ENCODE results near the gene BPIFB1. TPM values are rescaled to one million over a fixed set of nuclear protein-coding genes. Genes with fewer than 3 reads are reported as not detected.

The BPIFB1 gene
- polyA plus RNA-seq, 1 donor (not counting 4 experiments of a cell fraction or from before 2014, with no cell fraction given): not detected

GRCh38 chr20:33349493-33349892 is 66.5 kb downstream of the BPIFB1 start:
- Histone ChIP-seq H2AFZ (ENCODE audit: control insufficient read depth, low read length) (no peak overlapping the region), H3K27ac (ENCODE audit: control insufficient read depth, insufficient read depth, low read length) (no peak overlapping the region), H3K27me3 (ENCODE audit: control insufficient read depth, extremely low read depth, insufficient read depth, low read length) (no peaks in the 10 kb centered on the region), H3K4me3 (ENCODE audit: control insufficient read depth in 2 of 3, extremely low read depth in 1 of 3, insufficient read depth in 2 of 3, low read depth in 1 of 3, low read length in 3 of 3) (no peak overlapping the region), H3K4me2 (ENCODE audit: control insufficient read depth, extremely low read depth, insufficient read depth, low read depth, low read length) (no peak overlapping the region), H3K79me2 (ENCODE audit: control insufficient read depth, insufficient read depth, low read length) (no peaks in the 10 kb centered on the region), H3K9me1 (ENCODE audit: control insufficient read depth, extremely low read depth, insufficient read depth, low read length) (no peaks in the 10 kb centered on the region), H3K4me1 (ENCODE audit: control insufficient read depth, extremely low read depth, insufficient read depth, low read length) (no peaks in the 10 kb centered on the region), H3K36me3 (ENCODE audit: control insufficient read depth in 2 of 2, extremely low read depth in 1 of 2, insufficient read depth in 2 of 2, low read length in 2 of 2) (no peaks in the 10 kb centered on the region), H3K9ac (ENCODE audit: control insufficient read depth, extremely low read depth, insufficient read depth, low read length) (no peak overlapping the region), H3K9me3 (ENCODE audit: control insufficient read depth, low read depth, low read length) (no peaks in the 10 kb centered on the region), H4K20me1 (ENCODE audit: control insufficient read depth, extremely low read depth, insufficient read depth, low read length) (no peaks in the 10 kb centered on the region)
- no peak for TF ChIP-seq CTCF (optimal IDR thresholded peaks at IDR 0.05 in 1 of 3, IDR thresholded peaks at IDR 0.05 in 1 of 3, conservative IDR thresholded peaks at IDR 0.05 in 1 of 3; ENCODE audit: extremely low read depth in 1 of 3, insufficient read depth in 2 of 3, low read length in 3 of 3)
- TF ChIP-seq EZH2 (IDR thresholded peaks at IDR 0.05; ENCODE audit: low read length): no peak
- dilution Hi-C loops (cut with MboI; ENCODE audit: extremely low pct_ligation_motif_present, low sequenced_read_pairs): no loop called here
- FAIRE-seq (no peak), DNase-seq (ENCODE audit: low read depth, low spot score) (no peak)

GRCh38 chr20:33351696-33352095 is 68.7 kb downstream of the BPIFB1 start:
- no peaks in the 10 kb centered on the region for H3K9me1 ChIP-seq (ENCODE audit: control insufficient read depth, extremely low read depth, insufficient read depth, low read length)
- H4K20me1 ChIP-seq (ENCODE audit: control insufficient read depth, extremely low read depth, insufficient read depth, low read length): no peaks in the 10 kb centered on the region
- no peaks in the 10 kb centered on the region for H3K27me3 ChIP-seq (ENCODE audit: control insufficient read depth, extremely low read depth, insufficient read depth, low read length)
- no peaks in the 10 kb centered on the region for H3K9me3 ChIP-seq (ENCODE audit: control insufficient read depth, low read depth, low read length)
- TF ChIP-seq CTCF (optimal IDR thresholded peaks at IDR 0.05 in 1 of 3, IDR thresholded peaks at IDR 0.05 in 1 of 3, conservative IDR thresholded peaks at IDR 0.05 in 1 of 3; ENCODE audit: extremely low read depth in 1 of 3, insufficient read depth in 2 of 3, low read length in 3 of 3) (no peak), EZH2 (IDR thresholded peaks at IDR 0.05; ENCODE audit: low read length) (no peak)
- no peaks in the 10 kb centered on the region for H3K36me3 ChIP-seq (ENCODE audit: control insufficient read depth in 2 of 2, extremely low read depth in 1 of 2, insufficient read depth in 2 of 2, low read length in 2 of 2)
- no peaks in the 10 kb centered on the region for H3K79me2 ChIP-seq (ENCODE audit: control insufficient read depth, insufficient read depth, low read length)
- H3K27ac ChIP-seq (ENCODE audit: control insufficient read depth, insufficient read depth, low read length): no peak overlapping the region
- H3K9ac ChIP-seq (ENCODE audit: control insufficient read depth, extremely low read depth, insufficient read depth, low read length): no peak overlapping the region
- H3K4me2 ChIP-seq (ENCODE audit: control insufficient read depth, extremely low read depth, insufficient read depth, low read depth, low read length): no peak overlapping the region
- no peak overlapping the region for H3K4me3 ChIP-seq (ENCODE audit: control insufficient read depth in 2 of 3, extremely low read depth in 1 of 3, insufficient read depth in 2 of 3, low read depth in 1 of 3, low read length in 3 of 3)
- dilution Hi-C loops (cut with MboI; ENCODE audit: extremely low pct_ligation_motif_present, low sequenced_read_pairs): no loop called here
- H3K4me1 ChIP-seq (ENCODE audit: control insufficient read depth, extremely low read depth, insufficient read depth, low read length): no peaks in the 10 kb centered on the region
- FAIRE-seq: no peak
- DNase-seq (ENCODE audit: low read depth, low spot score): no peak
- no peak overlapping the region for H2AFZ ChIP-seq (ENCODE audit: control insufficient read depth, low read length)
